ENCODE data around the gene FADD.

The FADD gene

DNA sequence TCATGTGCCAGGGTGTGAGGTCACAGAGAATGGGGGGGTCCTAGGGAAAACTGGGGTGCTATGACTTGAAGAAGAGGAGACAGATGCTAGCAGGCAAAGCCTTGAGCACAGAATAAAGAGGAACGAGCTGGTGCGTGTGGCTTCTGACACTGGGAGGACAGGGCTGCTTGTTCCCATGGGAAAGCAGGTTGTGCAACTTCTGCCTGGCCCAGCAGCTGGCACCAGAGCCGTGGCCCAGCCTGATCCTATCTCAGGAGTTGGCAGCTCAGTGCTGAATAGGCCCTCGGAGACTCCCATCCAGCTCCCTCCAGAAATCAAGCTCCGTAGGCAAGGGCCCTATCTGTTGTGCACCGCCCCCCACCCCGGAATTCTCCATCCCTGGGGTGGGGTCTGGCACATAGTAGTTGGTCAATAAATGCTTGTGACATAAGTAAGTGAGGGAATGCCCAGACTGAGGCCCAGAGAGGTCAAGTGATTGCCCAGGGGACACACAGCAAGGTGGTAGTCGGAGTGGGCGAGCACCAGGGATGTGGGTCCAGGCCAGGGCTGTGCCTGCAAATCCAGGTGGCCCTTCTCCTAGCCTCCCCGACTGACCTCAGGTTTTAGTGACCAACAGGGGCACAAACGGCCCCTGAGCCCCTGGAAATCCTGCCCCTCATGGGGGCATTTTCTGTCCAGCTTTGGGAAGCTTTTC is 19.5 kb upstream of the FADD start:
- Mint-ChIP-seq H3K4me1 (peaks cover 3% of the 10 kb centered on the region), H3K27ac (no peak overlapping the region), H3K9me3 (no peaks in the 10 kb centered on the region), H3K36me3 (ENCODE audit: low read depth) (no peaks in the 10 kb centered on the region), H3K4me3 (no peak overlapping the region), H3K27me3 (ENCODE audit: low read depth, poor library complexity) (peaks cover 36% of the 10 kb centered on the region)
- TF ChIP-seq, protein P1, sequence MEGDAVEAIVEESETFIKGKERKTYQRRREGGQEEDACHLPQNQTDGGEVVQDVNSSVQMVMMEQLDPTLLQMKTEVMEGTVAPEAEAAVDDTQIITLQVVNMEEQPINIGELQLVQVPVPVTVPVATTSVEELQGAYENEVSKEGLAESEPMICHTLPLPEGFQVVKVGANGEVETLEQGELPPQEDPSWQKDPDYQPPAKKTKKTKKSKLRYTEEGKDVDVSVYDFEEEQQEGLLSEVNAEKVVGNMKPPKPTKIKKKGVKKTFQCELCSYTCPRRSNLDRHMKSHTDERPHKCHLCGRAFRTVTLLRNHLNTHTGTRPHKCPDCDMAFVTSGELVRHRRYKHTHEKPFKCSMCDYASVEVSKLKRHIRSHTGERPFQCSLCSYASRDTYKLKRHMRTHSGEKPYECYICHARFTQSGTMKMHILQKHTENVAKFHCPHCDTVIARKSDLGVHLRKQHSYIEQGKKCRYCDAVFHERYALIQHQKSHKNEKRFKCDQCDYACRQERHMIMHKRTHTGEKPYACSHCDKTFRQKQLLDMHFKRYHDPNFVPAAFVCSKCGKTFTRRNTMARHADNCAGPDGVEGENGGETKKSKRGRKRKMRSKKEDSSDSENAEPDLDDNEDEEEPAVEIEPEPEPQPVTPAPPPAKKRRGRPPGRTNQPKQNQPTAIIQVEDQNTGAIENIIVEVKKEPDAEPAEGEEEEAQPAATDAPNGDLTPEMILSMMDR (IDR thresholded peaks at IDR 0.05), result no peak
- no peak for DNase-seq

DNA sequence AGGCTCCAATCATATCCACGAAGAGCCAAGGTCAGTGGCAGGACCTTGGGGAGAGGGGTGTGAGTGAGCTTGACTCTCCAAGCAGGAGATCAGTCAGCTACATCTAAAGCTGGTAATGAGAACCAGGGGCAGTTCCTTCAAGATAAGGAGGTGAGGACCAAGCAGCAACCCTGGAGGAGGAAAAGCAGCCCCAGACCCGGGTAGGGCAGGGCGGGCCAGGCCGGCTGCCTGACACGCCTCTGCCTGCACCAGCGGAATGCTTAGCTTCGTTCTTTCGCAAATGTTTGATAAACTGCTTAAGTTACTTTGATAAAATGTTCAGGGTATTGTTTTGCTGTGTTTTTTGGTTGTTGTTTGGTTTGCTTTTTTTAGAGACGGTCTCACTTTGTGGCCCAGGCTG is 18.7 kb upstream of the FADD start:
- H3K27ac Mint-ChIP-seq, result no peak overlapping the region
- H3K36me3 Mint-ChIP-seq (ENCODE audit: low read depth), result no peaks in the 10 kb centered on the region
- no peak overlapping the region for H3K4me3 Mint-ChIP-seq
- DNase-seq, result no peak
- H3K27me3 Mint-ChIP-seq (ENCODE audit: low read depth, poor library complexity), result peaks cover 43% of the 10 kb centered on the region
- TF ChIP-seq, protein P1 (IDR thresholded peaks at IDR 0.05), result no peak
- H3K9me3 Mint-ChIP-seq, result no peaks in the 10 kb centered on the region
- no peaks in the 10 kb centered on the region for H3K4me1 Mint-ChIP-seq

DNA sequence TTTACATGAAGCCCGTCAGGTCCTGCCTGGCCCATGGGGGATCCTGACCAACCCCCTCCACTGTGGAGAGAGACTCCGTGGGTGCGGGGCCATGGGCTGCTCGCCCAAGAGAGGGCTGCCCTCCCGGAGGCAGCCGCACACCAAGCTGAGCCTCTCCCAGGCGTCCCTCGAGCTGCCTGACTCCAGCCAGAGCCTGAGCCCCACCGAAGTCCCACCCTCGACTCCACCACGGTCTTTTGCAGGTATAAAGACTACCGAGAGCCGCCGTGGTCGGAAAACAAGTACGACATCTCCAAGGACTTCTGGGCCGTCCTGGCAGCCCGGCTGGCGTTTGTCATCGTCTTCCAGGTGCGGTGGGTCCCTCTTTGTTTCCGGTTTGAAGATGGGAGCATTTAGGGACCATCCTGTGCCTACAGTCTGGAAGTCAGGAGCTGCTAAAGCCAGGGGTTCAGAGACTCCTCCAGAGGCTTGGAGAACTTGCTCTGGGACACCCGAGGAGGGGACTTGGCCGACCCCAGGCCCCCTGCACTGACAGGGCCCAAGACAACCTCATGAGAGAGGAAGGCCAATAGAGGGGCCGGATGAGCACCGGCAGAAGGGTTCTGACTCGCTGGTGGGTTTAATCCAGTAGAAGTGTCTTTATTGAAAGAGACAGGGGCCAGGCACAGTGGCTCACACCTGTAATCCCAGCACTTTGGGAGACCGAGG is 17.6 kb upstream of the FADD start:
- H3K9me3 Mint-ChIP-seq, result no peaks in the 10 kb centered on the region
- H3K27me3 Mint-ChIP-seq (ENCODE audit: low read depth, poor library complexity), result peaks cover 39% of the 10 kb centered on the region

GRCh38 chr11:70186420-70186819 is 16.7 kb upstream of the FADD start:
- Mint-ChIP-seq H3K9me3 (no peaks in the 10 kb centered on the region), H3K4me3 (no peak overlapping the region), H3K4me1 (peaks cover 3% of the 10 kb centered on the region), H3K27me3 (ENCODE audit: low read depth, poor library complexity) (peaks cover 37% of the 10 kb centered on the region), H3K36me3 (ENCODE audit: low read depth) (no peaks in the 10 kb centered on the region), H3K27ac (no peak overlapping the region)
- DNase-seq, result no peak
- TF ChIP-seq, protein P1 (IDR thresholded peaks at IDR 0.05), result no peak

More for the DNA sequence above, 17.6 kb upstream of the FADD start:
- H3K4me1 Mint-ChIP-seq, result no peaks in the 10 kb centered on the region
- H3K27ac Mint-ChIP-seq, result no peak overlapping the region
- no peaks in the 10 kb centered on the region for H3K36me3 Mint-ChIP-seq (ENCODE audit: low read depth)
- DNase-seq, result no peak
- TF ChIP-seq, protein P1 (IDR thresholded peaks at IDR 0.05), result no peak
- no peak overlapping the region for H3K4me3 Mint-ChIP-seq

- no peaks in the 10 kb centered on the region for H3K36me3 Mint-ChIP-seq (ENCODE audit: low read depth)
- no peaks in the 10 kb centered on the region for H3K9me3 Mint-ChIP-seq
- TF ChIP-seq, protein P1 (IDR thresholded peaks at IDR 0.05), result no peak
- peaks cover 33% of the 10 kb centered on the region for H3K27me3 Mint-ChIP-seq (ENCODE audit: low read depth, poor library complexity)
- no peak for DNase-seq
- peaks cover 4% of the 10 kb centered on the region for H3K4me1 Mint-ChIP-seq
- no peak overlapping the region for H3K27ac Mint-ChIP-seq
- H3K4me3 Mint-ChIP-seq, result no peak overlapping the region
Measured at GRCh38 chr11:70186936-70187335, 16.2 kb upstream of the FADD start.

All from nephron progenitor cell (in vitro differentiated cells).